Stimulated activated CD8-positive, alpha-beta memory T cell treated with anti-CD3 and anti-CD28 coated beads, Interleukin-4, amount 100 ng/mL, for 24 hours (primary cell): ENCODE results near the gene MAGEB6B.
"Not testable (repeated sequence)": the region's sequence is repeated elsewhere in the genome, so short reads cannot be mapped to it uniquely, and the experiment has no call there.

ENCODE experiments used
- DNase-seq: peaks from one replicate; pipeline ENCODE4 v3.0.0-alpha.2; 2020; ENCODE audit warnings: low read depth

MAGEB6B gene, protein sequence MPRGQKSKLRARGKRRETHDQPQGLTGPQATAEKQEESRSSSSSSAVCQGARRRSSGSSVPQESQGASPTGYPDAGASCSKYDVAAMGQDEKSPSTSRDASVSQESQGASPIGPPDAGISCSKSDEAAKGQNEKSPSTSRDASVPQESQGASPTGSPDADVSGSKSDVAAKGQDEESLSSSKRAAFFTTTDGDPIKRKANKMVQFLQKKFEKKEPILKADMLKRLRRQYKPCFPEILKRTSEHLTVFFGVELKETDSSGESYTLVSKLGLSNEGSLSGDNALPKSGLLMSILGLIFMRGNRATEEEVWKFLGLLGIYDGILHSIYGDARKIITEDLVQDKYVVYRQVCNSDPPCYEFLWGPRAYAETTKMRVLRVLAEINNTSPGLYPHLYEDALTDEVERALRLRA

DNA sequence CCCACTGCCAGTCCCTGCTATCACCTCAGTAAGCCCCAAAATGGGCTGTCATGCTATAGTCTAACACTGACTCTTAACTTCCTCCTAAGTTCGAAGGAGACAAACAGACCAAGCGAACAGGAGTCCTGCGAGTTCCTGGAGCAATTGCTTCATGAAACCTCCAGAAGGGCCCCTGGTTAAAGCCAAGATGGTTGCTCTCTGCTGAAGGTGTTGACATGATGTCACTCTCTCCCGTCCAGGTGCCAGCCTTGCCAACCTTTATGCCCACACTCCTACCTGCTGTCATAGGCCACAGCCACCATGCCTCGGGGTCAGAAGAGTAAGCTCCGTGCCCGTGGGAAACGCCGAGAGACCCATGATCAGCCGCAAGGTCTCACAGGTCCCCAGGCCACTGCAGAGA, at the start of gene MAGEB6B:
Gene MAGEB6B, plus strand, starts transcription at position 301 of the 400 bp plus-strand sequence. Its CDS starts 0 bp downstream, at position 301.
- DNase-seq = no peak

DNA sequence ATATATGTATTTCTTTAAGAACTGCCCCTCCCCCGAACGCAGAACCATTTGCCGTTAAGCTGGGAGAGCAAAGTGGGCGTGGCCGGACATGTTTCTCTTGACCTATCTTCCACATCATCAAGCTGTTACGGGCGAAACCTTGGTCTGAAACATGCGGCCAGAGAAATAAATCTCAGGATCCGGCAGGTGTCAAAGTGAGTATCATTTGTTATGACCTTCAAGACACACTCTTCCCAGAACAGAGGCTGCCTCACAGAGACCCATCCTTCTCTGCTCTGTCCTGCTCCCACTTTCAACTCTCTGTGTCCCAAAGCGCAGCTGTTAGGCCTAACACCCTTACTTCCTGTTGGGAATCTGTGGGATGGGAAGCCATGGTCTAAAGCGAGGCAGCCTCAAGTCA, 22.1 kb upstream of the MAGEB6B start, which contains the start of gene MAGEB18:
Gene MAGEB18, plus strand, starts transcription at position 70 of the 400 bp plus-strand sequence. CDS start 643 bp downstream, outside the sequence.
- no peak for DNase-seq

DNA sequence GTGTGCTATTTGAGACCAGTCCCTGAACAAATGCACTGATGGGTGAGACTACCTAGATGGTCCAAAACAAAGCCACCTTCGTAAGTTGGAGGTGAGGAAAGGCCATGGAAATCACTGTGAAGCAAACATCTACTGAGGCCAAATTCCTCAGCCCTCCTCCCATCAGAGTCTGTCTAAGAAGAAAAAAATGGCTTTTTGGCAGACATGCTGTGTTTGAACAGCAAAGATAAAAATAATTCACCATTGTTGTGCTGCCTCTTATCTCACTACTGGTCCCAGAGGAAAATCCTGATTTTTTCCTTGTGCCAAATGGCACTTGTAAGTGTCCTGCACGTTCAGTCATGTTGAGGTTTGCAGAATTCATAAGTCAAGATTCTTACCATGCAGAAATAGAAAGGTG, 14.4 kb upstream of the MAGEB6B start:
- no peak for DNase-seq

DNA sequence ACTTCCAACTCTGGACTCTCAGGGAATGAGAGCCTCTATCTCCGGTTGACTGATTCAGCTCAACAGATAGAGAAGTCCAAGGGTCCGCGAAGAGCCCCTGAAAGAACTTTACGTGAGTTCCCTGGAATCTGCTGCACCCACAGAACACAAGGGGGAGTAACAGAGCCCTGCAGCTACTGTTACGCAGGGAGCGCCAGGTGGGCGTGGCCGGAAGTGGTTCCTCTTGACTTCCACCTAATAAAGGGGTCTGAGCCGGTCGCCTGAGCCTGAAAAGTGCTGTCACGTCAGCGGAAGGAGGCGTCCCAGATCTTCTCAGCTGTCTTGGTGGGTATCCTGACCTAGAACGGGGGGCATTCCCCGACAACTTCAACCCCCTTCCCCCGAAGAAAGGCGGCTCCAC, 31.8 kb downstream of the MAGEB6B start, which contains the start of gene MAGEB6:
Gene MAGEB6, plus strand, starts transcription at position 237 of the 400 bp plus-strand sequence. CDS start 1,407 bp downstream, outside the sequence.
- no peak for DNase-seq

DNA sequence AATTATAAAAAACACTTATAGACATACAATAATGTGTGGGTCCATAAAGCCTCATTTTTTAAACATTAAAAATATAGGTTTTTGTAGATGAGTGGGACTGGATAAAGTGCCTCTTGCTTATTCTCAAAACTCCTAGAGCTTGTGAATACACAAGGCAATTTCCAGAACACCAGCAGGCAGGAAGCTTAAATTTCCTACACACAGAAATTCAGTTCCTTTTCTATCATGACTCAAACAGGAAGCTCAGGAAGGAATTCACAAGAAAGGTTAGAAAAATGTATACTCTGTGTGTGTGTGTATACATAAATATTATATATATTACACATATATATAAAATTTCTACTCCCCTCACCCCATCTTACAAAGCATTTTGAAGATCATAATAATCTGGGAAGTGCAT, 43.2 kb downstream of the MAGEB6B start:
- no peak for DNase-seq

DNA sequence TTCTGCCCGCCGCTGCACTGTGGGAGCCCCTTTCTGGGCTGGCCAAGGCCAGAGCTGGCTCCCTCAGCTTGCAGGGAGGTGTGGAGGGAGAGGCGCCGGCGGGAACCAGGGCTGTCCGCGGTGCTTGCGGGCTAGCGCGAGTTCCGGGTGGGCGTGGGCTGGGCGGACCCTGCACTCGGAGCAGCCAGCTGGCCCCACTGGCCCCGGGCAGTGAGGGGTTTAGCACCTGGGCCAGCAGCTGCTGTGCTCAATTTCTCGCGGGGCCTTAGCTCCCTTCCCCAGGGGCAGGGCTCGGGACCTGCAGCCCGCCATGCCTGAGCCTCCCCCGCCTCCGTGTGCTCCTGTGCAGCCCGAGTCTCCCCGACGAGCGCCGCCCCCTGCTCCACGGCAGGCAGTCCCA, 44.3 kb downstream of the MAGEB6B start:
- not testable (repeated sequence) for DNase-seq

DNA sequence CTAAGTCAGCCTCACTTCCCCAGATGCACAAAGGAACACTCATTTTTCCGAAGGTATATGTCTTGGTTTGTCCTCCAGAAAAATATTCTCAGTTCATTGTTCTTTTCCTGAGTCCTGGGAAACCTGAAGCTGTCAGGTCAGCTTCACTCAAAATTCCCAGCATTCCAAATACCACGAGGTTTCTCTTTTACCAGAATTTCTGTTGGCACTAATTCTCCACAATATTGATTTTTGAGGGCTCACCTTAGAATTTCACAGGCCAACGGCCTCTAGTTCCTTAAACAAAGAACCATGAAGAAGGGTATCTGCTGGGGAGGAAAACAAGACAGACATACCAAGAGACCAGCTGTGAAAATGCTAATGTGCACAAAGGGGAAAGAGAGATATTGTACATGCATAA, 47.6 kb downstream of the MAGEB6B start:
- no peak for DNase-seq
